ENCODE results near the gene INPP4A. TPM values are rescaled to one million over a fixed set of nuclear protein-coding genes. Genes with fewer than 3 reads are reported as not detected.

The INPP4A gene
- total and polyA plus RNA-seq, 2 of the 13 experiments (the other 11 are each of a cell fraction or from before 2014, with no cell fraction given) = 10.1 to 10.9 TPM

DNA sequence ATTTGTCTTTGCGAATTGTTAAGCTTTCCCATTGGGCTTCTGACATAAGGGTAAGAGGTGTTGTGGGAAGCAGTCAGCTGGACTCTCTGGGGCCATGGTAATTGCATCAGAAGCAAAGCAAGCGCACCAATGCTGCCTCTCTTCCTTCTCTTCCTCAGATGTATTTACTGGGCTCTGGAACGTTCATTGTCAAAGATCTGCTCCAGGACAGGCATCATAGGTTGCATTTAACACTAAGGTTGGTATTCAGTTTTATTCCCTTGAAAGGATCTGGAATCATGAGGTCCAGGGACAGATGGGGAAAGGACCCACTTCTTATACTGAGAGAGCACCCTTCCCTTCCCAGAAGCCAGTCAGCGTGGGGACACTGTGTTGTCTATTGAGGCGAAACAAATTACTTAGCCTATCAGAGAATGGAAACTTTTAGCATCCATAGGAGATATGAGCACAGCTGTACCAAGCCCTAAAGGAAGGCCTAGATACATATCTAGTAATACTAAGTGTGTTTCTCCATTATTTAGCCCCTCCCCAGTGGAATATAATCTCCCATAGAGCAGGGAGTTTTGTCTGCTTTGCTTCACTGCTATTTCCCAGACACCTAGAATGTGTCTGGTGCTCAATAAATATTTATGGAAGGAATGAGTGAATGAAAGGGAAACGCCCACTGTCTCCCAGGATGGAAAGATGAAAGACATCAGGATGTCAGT, 91.5 kb downstream of the INPP4A start:
- FAIRE-seq = no peak
- H3K27ac ChIP-seq (ENCODE audit: extremely low read length, insufficient read depth, low read length) = no peak overlapping the region
- 92% methylated on average over 6 of the region's 6 CpGs for WGBS (ENCODE audit: low lambda C conversion rate)
- TF ChIP-seq MXI1 (IDR thresholded peaks at IDR 0.05; ENCODE audit: borderline replicate concordance, low read depth, low read length) = no peak
- no peak for TF ChIP-seq ZNF652 (CRISPR knock-in tag; IDR thresholded peaks at IDR 0.05; ENCODE audit: borderline replicate concordance, low read depth)
- TF ChIP-seq ZNF343 (CRISPR knock-in tag; IDR thresholded peaks at IDR 0.05) = no peak
- TF ChIP-seq ZFP36 (IDR thresholded peaks at IDR 0.05; ENCODE audit: borderline replicate concordance, low read depth, low read length, partially characterized antibody) = no peak
- TF ChIP-seq, protein P1, sequence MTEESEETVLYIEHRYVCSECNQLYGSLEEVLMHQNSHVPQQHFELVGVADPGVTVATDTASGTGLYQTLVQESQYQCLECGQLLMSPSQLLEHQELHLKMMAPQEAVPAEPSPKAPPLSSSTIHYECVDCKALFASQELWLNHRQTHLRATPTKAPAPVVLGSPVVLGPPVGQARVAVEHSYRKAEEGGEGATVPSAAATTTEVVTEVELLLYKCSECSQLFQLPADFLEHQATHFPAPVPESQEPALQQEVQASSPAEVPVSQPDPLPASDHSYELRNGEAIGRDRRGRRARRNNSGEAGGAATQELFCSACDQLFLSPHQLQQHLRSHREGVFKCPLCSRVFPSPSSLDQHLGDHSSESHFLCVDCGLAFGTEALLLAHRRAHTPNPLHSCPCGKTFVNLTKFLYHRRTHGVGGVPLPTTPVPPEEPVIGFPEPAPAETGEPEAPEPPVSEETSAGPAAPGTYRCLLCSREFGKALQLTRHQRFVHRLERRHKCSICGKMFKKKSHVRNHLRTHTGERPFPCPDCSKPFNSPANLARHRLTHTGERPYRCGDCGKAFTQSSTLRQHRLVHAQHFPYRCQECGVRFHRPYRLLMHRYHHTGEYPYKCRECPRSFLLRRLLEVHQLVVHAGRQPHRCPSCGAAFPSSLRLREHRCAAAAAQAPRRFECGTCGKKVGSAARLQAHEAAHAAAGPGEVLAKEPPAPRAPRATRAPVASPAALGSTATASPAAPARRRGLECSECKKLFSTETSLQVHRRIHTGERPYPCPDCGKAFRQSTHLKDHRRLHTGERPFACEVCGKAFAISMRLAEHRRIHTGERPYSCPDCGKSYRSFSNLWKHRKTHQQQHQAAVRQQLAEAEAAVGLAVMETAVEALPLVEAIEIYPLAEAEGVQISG (CRISPR knock-in tag; IDR thresholded peaks at IDR 0.05) = no peak
- TF ChIP-seq, protein P2, sequence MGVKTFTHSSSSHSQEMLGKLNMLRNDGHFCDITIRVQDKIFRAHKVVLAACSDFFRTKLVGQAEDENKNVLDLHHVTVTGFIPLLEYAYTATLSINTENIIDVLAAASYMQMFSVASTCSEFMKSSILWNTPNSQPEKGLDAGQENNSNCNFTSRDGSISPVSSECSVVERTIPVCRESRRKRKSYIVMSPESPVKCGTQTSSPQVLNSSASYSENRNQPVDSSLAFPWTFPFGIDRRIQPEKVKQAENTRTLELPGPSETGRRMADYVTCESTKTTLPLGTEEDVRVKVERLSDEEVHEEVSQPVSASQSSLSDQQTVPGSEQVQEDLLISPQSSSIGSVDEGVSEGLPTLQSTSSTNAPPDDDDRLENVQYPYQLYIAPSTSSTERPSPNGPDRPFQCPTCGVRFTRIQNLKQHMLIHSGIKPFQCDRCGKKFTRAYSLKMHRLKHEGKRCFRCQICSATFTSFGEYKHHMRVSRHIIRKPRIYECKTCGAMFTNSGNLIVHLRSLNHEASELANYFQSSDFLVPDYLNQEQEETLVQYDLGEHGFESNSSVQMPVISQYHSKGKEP (CRISPR knock-in tag; IDR thresholded peaks at IDR 0.05) = no peak
- TF ChIP-seq ZNF589 (CRISPR knock-in tag; conservative IDR thresholded peaks at IDR 0.05) = no peak
- TF ChIP-seq, protein P3, sequence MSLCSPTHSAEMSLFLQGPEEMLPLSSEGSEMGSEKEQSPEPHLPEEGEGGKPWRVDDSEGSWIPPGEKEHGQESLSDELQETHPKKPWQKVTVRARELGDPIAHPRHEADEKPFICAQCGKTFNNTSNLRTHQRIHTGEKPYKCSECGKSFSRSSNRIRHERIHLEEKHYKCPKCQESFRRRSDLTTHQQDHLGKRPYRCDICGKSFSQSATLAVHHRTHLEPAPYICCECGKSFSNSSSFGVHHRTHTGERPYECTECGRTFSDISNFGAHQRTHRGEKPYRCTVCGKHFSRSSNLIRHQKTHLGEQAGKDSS (CRISPR knock-in tag; IDR thresholded peaks at IDR 0.05; ENCODE audit: borderline replicate concordance, low read depth) = no peak
- TF ChIP-seq ZNF264 (CRISPR knock-in tag; IDR thresholded peaks at IDR 0.05) = no peak
- TF ChIP-seq, protein P4, sequence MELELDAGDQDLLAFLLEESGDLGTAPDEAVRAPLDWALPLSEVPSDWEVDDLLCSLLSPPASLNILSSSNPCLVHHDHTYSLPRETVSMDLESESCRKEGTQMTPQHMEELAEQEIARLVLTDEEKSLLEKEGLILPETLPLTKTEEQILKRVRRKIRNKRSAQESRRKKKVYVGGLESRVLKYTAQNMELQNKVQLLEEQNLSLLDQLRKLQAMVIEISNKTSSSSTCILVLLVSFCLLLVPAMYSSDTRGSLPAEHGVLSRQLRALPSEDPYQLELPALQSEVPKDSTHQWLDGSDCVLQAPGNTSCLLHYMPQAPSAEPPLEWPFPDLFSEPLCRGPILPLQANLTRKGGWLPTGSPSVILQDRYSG (CRISPR knock-in tag; IDR thresholded peaks at IDR 0.05) = no peak
- no peak for TF ChIP-seq CC2D1A (CRISPR knock-in tag; IDR thresholded peaks at IDR 0.05)
- TF ChIP-seq DRAP1 (CRISPR knock-in tag; IDR thresholded peaks at IDR 0.05) = no peak
- no peak for TF ChIP-seq ZNF143 (CRISPR knock-in tag; IDR thresholded peaks at IDR 0.05)
- TF ChIP-seq ZNF34 (CRISPR knock-in tag; IDR thresholded peaks at IDR 0.05; ENCODE audit: borderline replicate concordance) = no peak
- no peak for TF ChIP-seq TOPORS (CRISPR knock-in tag; IDR thresholded peaks at IDR 0.05)
- no peak for TF ChIP-seq STAG1 (CRISPR knock-in tag; IDR thresholded peaks at IDR 0.05)
- TF ChIP-seq ZNF550 (CRISPR knock-in tag; IDR thresholded peaks at IDR 0.05; ENCODE audit: borderline replicate concordance) = no peak
- no peak for TF ChIP-seq HES4 (CRISPR knock-in tag; IDR thresholded peaks at IDR 0.05; ENCODE audit: borderline replicate concordance)

More for the DNA sequence above, 91.5 kb downstream of the INPP4A start:
- ChIA-PET CTCF (ENCODE audit: low intra/inter-chr PET ratio, low total read pairs) (no interaction called here), POLR2A (no interaction called here)
- H3K4me2 ChIP-seq (ENCODE audit: low read depth, low read length) = no peak overlapping the region
- no peaks in the 10 kb centered on the region for H3K4me1 ChIP-seq (ENCODE audit: insufficient read depth, low read length)
- DNase-seq (ENCODE audit: low spot score) = no peak
- H3K79me2 ChIP-seq (ENCODE audit: insufficient read depth, low read length) = no peaks in the 10 kb centered on the region
- H3K27me3 ChIP-seq (ENCODE audit: control insufficient read depth in 1 of 2, insufficient read depth in 2 of 2, low read length in 2 of 2) = no peaks in the 10 kb centered on the region
- in situ Hi-C loops (cut with HindIII; ENCODE audit: extremely low pct_ligation_motif_present, low pct_unique_long_range_greater_than_20kb) = no loop called here
- H3K9ac ChIP-seq (ENCODE audit: insufficient read depth, low read depth, low read length) = no peak overlapping the region
- no TSS peak for BruUV-seq (replicated peaks)
- intact Hi-C loops (cut with micrococcal nuclease; ENCODE audit: unreplicated experiment) = no loop called here
- H3K4me3 ChIP-seq (replicated peaks in 1 of 3; ENCODE audit: insufficient read depth in 1 of 3, low read depth in 2 of 3, low read length in 3 of 3) = no peak overlapping the region
- ATAC-seq = no peak
- H2AFZ ChIP-seq (ENCODE audit: low read length) = no peak overlapping the region
- H4K20me1 ChIP-seq (ENCODE audit: insufficient read depth, low read length) = no peaks in the 10 kb centered on the region
- H3K9me3 ChIP-seq (ENCODE audit: low read length) = no peaks in the 10 kb centered on the region
- peaks cover 9 to 15% of the 10 kb centered on the region in 2 experiments; a peak in 4 of 5 replicates for H3K36me3 ChIP-seq (replicated peaks in 1 of 2; ENCODE audit: control insufficient read depth in 1 of 2, insufficient read depth in 2 of 2, low read length in 2 of 2)
